HEK293 (cell line): ENCODE measurements around the gene TTC24.

Source experiments
- GFI1B ChIP-seq: fragments of 450-650 bp; formaldehyde crosslinking; IDR thresholded peaks from 2 replicates; pipeline ENCODE4 v1.5.1; 2016; ENCODE audit warnings: missing biosample characterization, missing genetic modification characterization
- GLIS2 ChIP-seq: fragments of 450-650 bp; formaldehyde crosslinking; IDR thresholded peaks from 2 replicates; pipeline ENCODE4 v1.5.1; 2016; ENCODE audit warnings: missing biosample characterization, missing genetic modification characterization
- HOXC10 ChIP-seq: sonication (generic); formaldehyde crosslinking; IDR thresholded peaks from 2 replicates; pipeline ENCODE4 v1.8.1; 2023; ENCODE audit warnings: mild to moderate bottlenecking, missing genetic modification reagents
- IKZF3 ChIP-seq: fragments of 450-650 bp; IDR thresholded peaks from 2 replicates; pipeline ENCODE4 v1.5.0; 2018; ENCODE audit warnings: missing biosample characterization, mild to moderate bottlenecking, missing genetic modification characterization, moderate library complexity
- KLF7 ChIP-seq: fragments of 450-650 bp; formaldehyde crosslinking; IDR thresholded peaks from 2 replicates; pipeline ENCODE4 v1.5.1; 2016; ENCODE audit warnings: missing biosample characterization, missing genetic modification characterization, borderline replicate concordance
- KLF8 ChIP-seq: fragments of 450-650 bp; formaldehyde crosslinking; IDR thresholded peaks from 2 replicates; pipeline ENCODE4 v1.5.1; 2016; ENCODE audit warnings: missing biosample characterization, missing genetic modification characterization
- RBAK ChIP-seq: fragments of 450-650 bp; formaldehyde crosslinking; IDR thresholded peaks from 2 replicates; pipeline ENCODE4 v1.5.1; 2016; ENCODE audit warnings: missing biosample characterization, missing genetic modification characterization
- REPIN1 ChIP-seq: fragments of 450-650 bp; formaldehyde crosslinking; IDR thresholded peaks from 2 replicates; pipeline ENCODE4 v1.5.1; 2017; ENCODE audit warnings: missing biosample characterization, missing genetic modification characterization, low read depth
- SP7 ChIP-seq: fragments of 450-650 bp; formaldehyde crosslinking; IDR thresholded peaks from 2 replicates; pipeline ENCODE4 v1.5.1; 2016; ENCODE audit warnings: missing biosample characterization, missing genetic modification characterization
- WT1 ChIP-seq: fragments of 450-650 bp; formaldehyde crosslinking; IDR thresholded peaks from 2 replicates; pipeline ENCODE4 v1.5.1; 2016; ENCODE audit warnings: missing biosample characterization, missing genetic modification characterization
- ZBTB17 ChIP-seq: fragments of 450-650 bp; formaldehyde crosslinking; IDR thresholded peaks from 2 replicates; pipeline ENCODE4 v1.5.1; 2016; ENCODE audit warnings: missing biosample characterization, missing genetic modification characterization
- ZBTB20 ChIP-seq: fragments of 450-650 bp; formaldehyde crosslinking; IDR thresholded peaks from 2 replicates; pipeline ENCODE4 v1.5.1; 2016; ENCODE audit warnings: missing biosample characterization, missing genetic modification characterization
- ZIC2 ChIP-seq: fragments of 450-650 bp; formaldehyde crosslinking; IDR thresholded peaks from 2 replicates; pipeline ENCODE4 v1.5.1; 2016; ENCODE audit warnings: missing biosample characterization, missing genetic modification characterization
- ZNF132 ChIP-seq: fragments of 450-650 bp; formaldehyde crosslinking; IDR thresholded peaks from 2 replicates; pipeline ENCODE4 v1.5.1; 2017; ENCODE audit warnings: missing biosample characterization, missing genetic modification characterization, borderline replicate concordance
- ZNF366 ChIP-seq: fragments of 450-650 bp; formaldehyde crosslinking; conservative IDR thresholded peaks from 2 replicates; pipeline ENCODE4 v1.5.1; 2016; ENCODE audit warnings: missing biosample characterization, missing genetic modification characterization
- ZNF426 ChIP-seq: fragments of 450-650 bp; formaldehyde crosslinking; IDR thresholded peaks from 2 replicates; pipeline ENCODE4 v1.5.1; 2017; ENCODE audit warnings: missing biosample characterization, missing genetic modification characterization, mild to moderate bottlenecking, inconsistent platforms, moderate library complexity
- ZNF549 ChIP-seq: fragments of 450-650 bp; IDR thresholded peaks from 2 replicates; pipeline ENCODE4 v1.5.1; 2018; ENCODE audit warnings: missing biosample characterization, missing genetic modification characterization, mild to moderate bottlenecking, inconsistent platforms, moderate library complexity
- ZNF555 ChIP-seq: fragments of 450-650 bp; formaldehyde crosslinking; conservative IDR thresholded peaks from 2 replicates; pipeline ENCODE4 v1.5.1; 2017; ENCODE audit warnings: missing biosample characterization, mild to moderate bottlenecking, missing genetic modification characterization, inconsistent platforms
- ZNF558 ChIP-seq: fragments of 450-650 bp; formaldehyde crosslinking; IDR thresholded peaks from 2 replicates; pipeline ENCODE4 v1.5.1; 2016; ENCODE audit warnings: missing biosample characterization, missing genetic modification characterization
- ZNF610 ChIP-seq: fragments of 450-650 bp; formaldehyde crosslinking; IDR thresholded peaks from 2 replicates; pipeline ENCODE4 v1.5.1; 2016; ENCODE audit warnings: missing biosample characterization, missing genetic modification characterization, borderline replicate concordance
- ZNF629 ChIP-seq: fragments of 450-650 bp; formaldehyde crosslinking; IDR thresholded peaks from 2 replicates; pipeline ENCODE4 v1.5.1; 2017; ENCODE audit warnings: missing biosample characterization, missing genetic modification characterization
- ZNF76 ChIP-seq: fragments of 450-650 bp; formaldehyde crosslinking; IDR thresholded peaks from 2 replicates; pipeline ENCODE4; 2016; ENCODE audit warnings: low read depth, missing biosample characterization, missing genetic modification characterization, borderline replicate concordance
- TF ChIP-seq, protein P1 (sequence below): fragments of 450-650 bp; formaldehyde crosslinking; IDR thresholded peaks from 2 replicates; pipeline ENCODE4 v1.5.1; 2016; ENCODE audit warnings: missing biosample characterization, missing genetic modification characterization, low read depth
- TF ChIP-seq, protein P2 (sequence below): fragments of 450-650 bp; formaldehyde crosslinking; IDR thresholded peaks from 2 replicates; pipeline ENCODE4 v1.5.1; 2016; ENCODE audit warnings: missing biosample characterization, missing genetic modification characterization
- TF ChIP-seq, protein P3 (sequence below): fragments of 450-650 bp; formaldehyde crosslinking; IDR thresholded peaks from 2 replicates; pipeline ENCODE4 v1.5.1; 2016; ENCODE audit warnings: missing biosample characterization, missing genetic modification characterization
- TF ChIP-seq, protein P4 (sequence below): fragments of 450-650 bp; formaldehyde crosslinking; IDR thresholded peaks from 2 replicates; pipeline ENCODE4 v1.5.0; 2017; ENCODE audit warnings: missing biosample characterization, missing genetic modification characterization, borderline replicate concordance
- TF ChIP-seq, protein P5 (sequence below): fragments of 450-650 bp; formaldehyde crosslinking; IDR thresholded peaks from 2 replicates; pipeline ENCODE4 v1.5.1; 2016; ENCODE audit warnings: missing biosample characterization, missing genetic modification characterization
- TF ChIP-seq, protein P6 (sequence below): fragments of 450-650 bp; formaldehyde crosslinking; IDR thresholded peaks from 2 replicates; pipeline ENCODE4 v1.5.1; 2017; ENCODE audit warnings: missing biosample characterization, mild to moderate bottlenecking, missing genetic modification characterization, moderate library complexity

Gene TTC24

DNA sequence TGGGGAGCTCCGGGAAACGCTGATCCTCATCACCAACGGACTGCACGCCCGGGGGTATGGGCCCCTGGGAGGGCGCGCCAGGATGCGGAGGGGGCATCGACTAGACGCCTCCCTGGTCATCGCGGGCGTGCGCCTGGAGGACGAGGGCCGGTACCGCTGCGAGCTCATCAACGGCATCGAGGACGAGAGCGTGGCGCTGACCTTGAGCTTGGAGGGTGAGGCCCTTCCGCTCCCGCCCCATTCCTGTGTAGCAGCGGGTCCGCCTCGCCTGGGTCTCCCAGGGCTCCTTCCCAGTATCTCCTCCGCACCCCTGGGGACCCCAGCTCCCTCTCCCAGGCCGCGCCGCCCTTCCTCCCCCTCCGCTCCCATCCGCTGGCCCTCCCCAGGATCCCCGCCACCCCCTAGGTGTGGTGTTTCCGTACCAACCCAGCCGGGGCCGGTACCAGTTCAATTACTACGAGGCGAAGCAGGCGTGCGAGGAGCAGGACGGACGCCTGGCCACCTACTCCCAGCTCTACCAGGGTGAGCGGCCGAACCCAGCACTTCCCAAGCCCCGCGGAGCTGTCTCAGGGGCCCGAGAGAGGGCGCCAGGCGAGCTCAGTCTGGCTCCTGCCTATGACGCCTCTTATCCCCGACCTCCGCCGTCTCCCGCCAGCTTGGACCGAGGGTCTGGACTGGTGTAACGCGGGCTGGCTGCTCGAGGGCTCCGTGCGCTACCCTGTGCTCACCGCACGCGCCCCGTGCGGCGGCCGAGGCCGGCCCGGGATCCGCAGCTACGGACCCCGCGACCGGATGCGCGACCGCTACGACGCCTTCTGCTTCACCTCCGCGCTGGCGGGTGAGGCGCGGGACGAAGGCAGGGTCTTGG, 44.7 kb downstream of the TTC24 start (continued):
- TF ChIP-seq ZNF629 (tag by site-specific recombination) (peak; percentile 27; the same call in 1 of the 2 replicates), KLF7 (tag by site-specific recombination) (no peak), SP7 (tag by site-specific recombination) (0 out of 2 replicates have a peak, but pooled peaks have one; percentile 10), ZBTB17 (tag by site-specific recombination) (peak; percentile 76), GLIS2 (tag by site-specific recombination) (peak; percentile 46; the same call in 1 of the 2 replicates), ZIC2 (tag by site-specific recombination) (peak; percentile 19; the same call in 1 of the 2 replicates), WT1 (tag by site-specific recombination) (no peak), REPIN1 (tag by site-specific recombination) (no peak), GFI1B (tag by site-specific recombination) (no peak), ZNF426 (tag by site-specific recombination) (no peak), ZNF132 (tag by site-specific recombination) (no peak), ZNF366 (tag by site-specific recombination) (no peak; the same call in 1 of the 2 replicates), ZNF610 (peak; percentile 48; the same call in 1 of the 2 replicates), RBAK (tag by site-specific recombination) (no peak), ZBTB20 (tag by site-specific recombination) (peak; percentile 39; the same call in 1 of the 2 replicates), ZNF549 (tag by site-specific recombination) (no peak), KLF8 (peak; percentile 16; the same call in 1 of the 2 replicates), ZNF555 (tag by site-specific recombination) (no peak), ZNF76 (tag by site-specific recombination) (no peak), IKZF3 (tag by site-specific recombination) (0 out of 2 replicates have a peak, but pooled peaks have one; percentile 43), ZNF558 (tag by site-specific recombination) (no peak), HOXC10 (CRISPR knock-in tag) (no peak)
- TF ChIP-seq, protein P1, sequence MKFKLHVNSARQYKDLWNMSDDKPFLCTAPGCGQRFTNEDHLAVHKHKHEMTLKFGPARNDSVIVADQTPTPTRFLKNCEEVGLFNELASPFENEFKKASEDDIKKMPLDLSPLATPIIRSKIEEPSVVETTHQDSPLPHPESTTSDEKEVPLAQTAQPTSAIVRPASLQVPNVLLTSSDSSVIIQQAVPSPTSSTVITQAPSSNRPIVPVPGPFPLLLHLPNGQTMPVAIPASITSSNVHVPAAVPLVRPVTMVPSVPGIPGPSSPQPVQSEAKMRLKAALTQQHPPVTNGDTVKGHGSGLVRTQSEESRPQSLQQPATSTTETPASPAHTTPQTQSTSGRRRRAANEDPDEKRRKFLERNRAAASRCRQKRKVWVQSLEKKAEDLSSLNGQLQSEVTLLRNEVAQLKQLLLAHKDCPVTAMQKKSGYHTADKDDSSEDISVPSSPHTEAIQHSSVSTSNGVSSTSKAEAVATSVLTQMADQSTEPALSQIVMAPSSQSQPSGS (tag by site-specific recombination), result no peak
- TF ChIP-seq, protein P2, sequence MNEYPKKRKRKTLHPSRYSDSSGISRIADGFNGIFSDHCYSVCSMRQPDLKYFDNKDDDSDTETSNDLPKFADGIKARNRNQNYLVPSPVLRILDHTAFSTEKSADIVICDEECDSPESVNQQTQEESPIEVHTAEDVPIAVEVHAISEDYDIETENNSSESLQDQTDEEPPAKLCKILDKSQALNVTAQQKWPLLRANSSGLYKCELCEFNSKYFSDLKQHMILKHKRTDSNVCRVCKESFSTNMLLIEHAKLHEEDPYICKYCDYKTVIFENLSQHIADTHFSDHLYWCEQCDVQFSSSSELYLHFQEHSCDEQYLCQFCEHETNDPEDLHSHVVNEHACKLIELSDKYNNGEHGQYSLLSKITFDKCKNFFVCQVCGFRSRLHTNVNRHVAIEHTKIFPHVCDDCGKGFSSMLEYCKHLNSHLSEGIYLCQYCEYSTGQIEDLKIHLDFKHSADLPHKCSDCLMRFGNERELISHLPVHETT (tag by site-specific recombination), result no peak
- TF ChIP-seq, protein P3, sequence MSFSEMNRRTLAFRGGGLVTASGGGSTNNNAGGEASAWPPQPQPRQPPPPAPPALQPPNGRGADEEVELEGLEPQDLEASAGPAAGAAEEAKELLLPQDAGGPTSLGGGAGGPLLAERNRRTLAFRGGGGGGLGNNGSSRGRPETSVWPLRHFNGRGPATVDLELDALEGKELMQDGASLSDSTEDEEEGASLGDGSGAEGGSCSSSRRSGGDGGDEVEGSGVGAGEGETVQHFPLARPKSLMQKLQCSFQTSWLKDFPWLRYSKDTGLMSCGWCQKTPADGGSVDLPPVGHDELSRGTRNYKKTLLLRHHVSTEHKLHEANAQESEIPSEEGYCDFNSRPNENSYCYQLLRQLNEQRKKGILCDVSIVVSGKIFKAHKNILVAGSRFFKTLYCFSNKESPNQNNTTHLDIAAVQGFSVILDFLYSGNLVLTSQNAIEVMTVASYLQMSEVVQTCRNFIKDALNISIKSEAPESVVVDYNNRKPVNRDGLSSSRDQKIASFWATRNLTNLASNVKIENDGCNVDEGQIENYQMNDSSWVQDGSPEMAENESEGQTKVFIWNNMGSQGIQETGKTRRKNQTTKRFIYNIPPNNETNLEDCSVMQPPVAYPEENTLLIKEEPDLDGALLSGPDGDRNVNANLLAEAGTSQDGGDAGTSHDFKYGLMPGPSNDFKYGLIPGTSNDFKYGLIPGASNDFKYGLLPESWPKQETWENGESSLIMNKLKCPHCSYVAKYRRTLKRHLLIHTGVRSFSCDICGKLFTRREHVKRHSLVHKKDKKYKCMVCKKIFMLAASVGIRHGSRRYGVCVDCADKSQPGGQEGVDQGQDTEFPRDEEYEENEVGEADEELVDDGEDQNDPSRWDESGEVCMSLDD, result no peak
- TF ChIP-seq, protein P4, sequence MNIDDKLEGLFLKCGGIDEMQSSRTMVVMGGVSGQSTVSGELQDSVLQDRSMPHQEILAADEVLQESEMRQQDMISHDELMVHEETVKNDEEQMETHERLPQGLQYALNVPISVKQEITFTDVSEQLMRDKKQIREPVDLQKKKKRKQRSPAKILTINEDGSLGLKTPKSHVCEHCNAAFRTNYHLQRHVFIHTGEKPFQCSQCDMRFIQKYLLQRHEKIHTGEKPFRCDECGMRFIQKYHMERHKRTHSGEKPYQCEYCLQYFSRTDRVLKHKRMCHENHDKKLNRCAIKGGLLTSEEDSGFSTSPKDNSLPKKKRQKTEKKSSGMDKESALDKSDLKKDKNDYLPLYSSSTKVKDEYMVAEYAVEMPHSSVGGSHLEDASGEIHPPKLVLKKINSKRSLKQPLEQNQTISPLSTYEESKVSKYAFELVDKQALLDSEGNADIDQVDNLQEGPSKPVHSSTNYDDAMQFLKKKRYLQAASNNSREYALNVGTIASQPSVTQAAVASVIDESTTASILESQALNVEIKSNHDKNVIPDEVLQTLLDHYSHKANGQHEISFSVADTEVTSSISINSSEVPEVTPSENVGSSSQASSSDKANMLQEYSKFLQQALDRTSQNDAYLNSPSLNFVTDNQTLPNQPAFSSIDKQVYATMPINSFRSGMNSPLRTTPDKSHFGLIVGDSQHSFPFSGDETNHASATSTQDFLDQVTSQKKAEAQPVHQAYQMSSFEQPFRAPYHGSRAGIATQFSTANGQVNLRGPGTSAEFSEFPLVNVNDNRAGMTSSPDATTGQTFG (tag by site-specific recombination), result no peak
- TF ChIP-seq, protein P5, sequence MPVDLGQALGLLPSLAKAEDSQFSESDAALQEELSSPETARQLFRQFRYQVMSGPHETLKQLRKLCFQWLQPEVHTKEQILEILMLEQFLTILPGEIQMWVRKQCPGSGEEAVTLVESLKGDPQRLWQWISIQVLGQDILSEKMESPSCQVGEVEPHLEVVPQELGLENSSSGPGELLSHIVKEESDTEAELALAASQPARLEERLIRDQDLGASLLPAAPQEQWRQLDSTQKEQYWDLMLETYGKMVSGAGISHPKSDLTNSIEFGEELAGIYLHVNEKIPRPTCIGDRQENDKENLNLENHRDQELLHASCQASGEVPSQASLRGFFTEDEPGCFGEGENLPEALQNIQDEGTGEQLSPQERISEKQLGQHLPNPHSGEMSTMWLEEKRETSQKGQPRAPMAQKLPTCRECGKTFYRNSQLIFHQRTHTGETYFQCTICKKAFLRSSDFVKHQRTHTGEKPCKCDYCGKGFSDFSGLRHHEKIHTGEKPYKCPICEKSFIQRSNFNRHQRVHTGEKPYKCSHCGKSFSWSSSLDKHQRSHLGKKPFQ (tag by site-specific recombination), result no peak
- TF ChIP-seq, protein P6, sequence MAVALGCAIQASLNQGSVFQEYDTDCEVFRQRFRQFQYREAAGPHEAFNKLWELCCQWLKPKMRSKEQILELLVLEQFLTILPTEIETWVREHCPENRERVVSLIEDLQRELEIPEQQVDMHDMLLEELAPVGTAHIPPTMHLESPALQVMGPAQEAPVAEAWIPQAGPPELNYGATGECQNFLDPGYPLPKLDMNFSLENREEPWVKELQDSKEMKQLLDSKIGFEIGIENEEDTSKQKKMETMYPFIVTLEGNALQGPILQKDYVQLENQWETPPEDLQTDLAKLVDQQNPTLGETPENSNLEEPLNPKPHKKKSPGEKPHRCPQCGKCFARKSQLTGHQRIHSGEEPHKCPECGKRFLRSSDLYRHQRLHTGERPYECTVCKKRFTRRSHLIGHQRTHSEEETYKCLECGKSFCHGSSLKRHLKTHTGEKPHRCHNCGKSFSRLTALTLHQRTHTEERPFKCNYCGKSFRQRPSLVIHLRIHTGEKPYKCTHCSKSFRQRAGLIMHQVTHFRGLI, result no peak
